IMR-90 (cell line): ENCODE data around the gene ZNF593OS. TPM values are rescaled to one million over a fixed set of nuclear protein-coding genes. Genes with fewer than 3 reads are reported as not detected.

Experiments
- ATAC-seq: fragments of 200-7000 bp; cut with Tn5 transposase; 2 replicates; pipeline ENCODE4 v1.9.1; 2020; ENCODE audit warnings: low read depth, mild to moderate bottlenecking, moderate library complexity
- BruUV-seq: library from RNA; stranded (reverse); fragments of 400-500 nt; replicated peaks from 2 replicates; lab custom pipeline; 2021; lab: Mats Ljungman, UMichigan
- CTCF ChIA-PET: fragments of 300-600 bp; formaldehyde crosslinking; extraction: SDS; loops from one replicate; lab custom pipeline; 2021; ENCODE audit warnings: antibody characterized with exemption; lab: Yijun Ruan, JAX
- POLR2A ChIA-PET: fragments of 300-600 bp; sonication (Branson Sonifier 250); formaldehyde crosslinking; loops from one replicate; lab custom pipeline; 2022; ENCODE audit warnings: antibody characterized with exemption; ENCODE audit not compliant: unreplicated experiment; lab: Charles Lee
- DNase-seq: peaks from one replicate; pipeline ENCODE4 v3.0.0; 2013
- H2AFZ ChIP-seq: replicated peaks from 2 replicates; pipeline ENCODE3; 2013; ENCODE audit warnings: low read length, mild to moderate bottlenecking; ENCODE audit not compliant: poor library complexity
- H2AK5ac ChIP-seq: 2 replicates; pipeline ENCODE4 v1.6.1; 2013; ENCODE audit warnings: low read depth, low read length, inconsistent platforms
- H2AK9ac ChIP-seq: replicated peaks from 2 replicates; pipeline ENCODE3; 2013; ENCODE audit warnings: mild to moderate bottlenecking, low read depth, low read length, moderate library complexity; ENCODE audit not compliant: poor library complexity
- H2BK120ac ChIP-seq: 2 replicates; pipeline ENCODE4 v1.6.1; 2013; ENCODE audit warnings: low read depth, low read length, inconsistent platforms
- H2BK15ac ChIP-seq: 3 replicates; pipeline ENCODE4 v1.6.1; 2013; ENCODE audit warnings: low read depth, low read length, inconsistent platforms
- H2BK20ac ChIP-seq: 2 replicates; pipeline ENCODE4 v1.6.1; 2013; ENCODE audit warnings: low read depth, mild to moderate bottlenecking, inconsistent platforms, low read length, moderate library complexity
- H2BK5ac ChIP-seq: 2 replicates; pipeline ENCODE4 v1.6.1; 2013; ENCODE audit warnings: mild to moderate bottlenecking, low read depth, low read length, inconsistent platforms; ENCODE audit not compliant: poor library complexity, severe bottlenecking
- H3K14ac ChIP-seq: replicated peaks from 2 replicates; pipeline ENCODE4 v1.6.1; 2013; ENCODE audit warnings: low read depth, low read length, inconsistent platforms
- H3K18ac ChIP-seq: 2 replicates; pipeline ENCODE4 v1.6.1; 2013; ENCODE audit warnings: low read depth, low read length, control low read depth
- H3K23ac ChIP-seq: 2 replicates; pipeline ENCODE4 v1.6.1; 2013; ENCODE audit warnings: low read depth, low read length, inconsistent platforms
- H3K27ac ChIP-seq: 2 replicates; pipeline ENCODE4 v1.5.1; 2013; ENCODE audit warnings: mild to moderate bottlenecking, control low read depth, low read length; ENCODE audit not compliant: insufficient read depth
- H3K27me3 ChIP-seq: 2 replicates; pipeline ENCODE4 v1.6.1; 2013; ENCODE audit warnings: low read length; ENCODE audit not compliant: control insufficient read depth, insufficient read depth
- H3K36me3 ChIP-seq: 2 replicates; pipeline ENCODE4 v1.6.1; 2013; ENCODE audit warnings: low read length, mixed read lengths; ENCODE audit not compliant: control insufficient read depth, insufficient read depth
- H3K4ac ChIP-seq: 2 replicates; pipeline ENCODE4 v1.6.1; 2013; ENCODE audit warnings: low read depth, low read length, inconsistent platforms
- H3K4me1 ChIP-seq: 2 replicates; pipeline ENCODE4 v1.6.1; 2013; ENCODE audit warnings: low read length, mixed read lengths; ENCODE audit not compliant: control insufficient read depth, insufficient read depth
- H3K4me2 ChIP-seq: 2 replicates; pipeline ENCODE4 v1.6.1; 2013; ENCODE audit warnings: low read depth, mild to moderate bottlenecking, control low read depth, low read length, moderate library complexity
- H3K4me3 ChIP-seq: 2 replicates; pipeline ENCODE4 v1.5.1; 2013; ENCODE audit warnings: low read depth, mild to moderate bottlenecking, control low read depth, low read length, moderate library complexity; ENCODE audit not compliant: insufficient read depth
- H3K56ac ChIP-seq: 2 replicates; pipeline ENCODE4 v1.6.1; 2013; ENCODE audit warnings: low read length, inconsistent platforms; ENCODE audit not compliant: insufficient read depth; ENCODE audit errors: extremely low read depth
- H3K79me1 ChIP-seq, 2 experiments: 2 replicates each; pipeline ENCODE4 v1.6.1; 2013; ENCODE audit warnings: low read length in 2 of 2, inconsistent platforms in 1 of 2, low read depth in 1 of 2
- H3K9ac ChIP-seq: 2 replicates; pipeline ENCODE4 v1.6.1; 2013; ENCODE audit warnings: low read depth, low read length, control low read depth
- H3K9me1 ChIP-seq: 2 replicates; pipeline ENCODE4 v1.6.1; 2013; ENCODE audit warnings: low read length, inconsistent platforms; ENCODE audit not compliant: insufficient read depth
- H3K9me3 ChIP-seq: 2 replicates; pipeline ENCODE4 v1.6.1; 2013; ENCODE audit warnings: low read length; ENCODE audit not compliant: control insufficient read depth, insufficient read depth
- H4K20me1 ChIP-seq: 2 replicates; pipeline ENCODE4 v1.6.1; 2013; ENCODE audit warnings: low read length, inconsistent platforms; ENCODE audit not compliant: insufficient read depth
- H4K5ac ChIP-seq: 2 replicates; pipeline ENCODE4 v1.6.1; 2013; ENCODE audit warnings: mild to moderate bottlenecking, low read depth, low read length, control low read depth
- H4K8ac ChIP-seq, 2 experiments: 2 replicates each; pipeline ENCODE4 v1.6.1; 2013; ENCODE audit warnings: low read depth in 2 of 2, low read length in 2 of 2, control low read depth in 1 of 2, inconsistent platforms in 1 of 2
- H4K91ac ChIP-seq: 2 replicates; pipeline ENCODE4 v1.6.1; 2013; ENCODE audit warnings: low read depth, low read length, inconsistent platforms; ENCODE audit not compliant: insufficient read depth
- BHLHE40 ChIP-seq: fragments of 150-350 bp; IDR thresholded peaks from 2 replicates; pipeline ENCODE4 v1.6.1; 2016; ENCODE audit warnings: mild to moderate bottlenecking, low read depth, low read length
- CEBPB ChIP-seq: IDR thresholded peaks from 2 replicates; pipeline ENCODE4 v1.6.1; 2012; ENCODE audit warnings: low read depth, low read length, improper control_type of control experiment
- CHD1 ChIP-seq: IDR thresholded peaks from 2 replicates; pipeline ENCODE4 v1.6.1; 2012; ENCODE audit warnings: low read depth, low read length, improper control_type of control experiment
- CTCF ChIP-seq: conservative IDR thresholded peaks from 2 replicates; pipeline ENCODE4 v1.5.1; 2012; ENCODE audit warnings: mild to moderate bottlenecking, low read depth, low read length, improper control_type of control experiment
- ELK1 ChIP-seq: fragments of 150-350 bp; IDR thresholded peaks from 2 replicates; pipeline ENCODE4 v1.6.1; 2016; ENCODE audit warnings: low read depth, mild to moderate bottlenecking, low read length, moderate library complexity, borderline replicate concordance
- FOS ChIP-seq: fragments of 150-350 bp; IDR thresholded peaks from 2 replicates; pipeline ENCODE4 v1.6.1; 2016; ENCODE audit warnings: low read depth, low read length
- MAFK ChIP-seq: IDR thresholded peaks from 2 replicates; pipeline ENCODE4 v1.6.1; 2012; ENCODE audit warnings: low read depth, low read length, improper control_type of control experiment
- MAZ ChIP-seq: IDR thresholded peaks from 2 replicates; pipeline ENCODE4 v1.6.1; 2012; ENCODE audit warnings: low read depth, mild to moderate bottlenecking, low read length, improper control_type of control experiment, moderate library complexity, borderline replicate concordance
- MXI1 ChIP-seq: IDR thresholded peaks from 2 replicates; pipeline ENCODE4 v1.6.1; 2012; ENCODE audit warnings: low read depth, mild to moderate bottlenecking, low read length, moderate library complexity, borderline replicate concordance
- NFE2L2 ChIP-seq: fragments of 150-350 bp; IDR thresholded peaks from 2 replicates; pipeline ENCODE4 v1.6.1; 2016; ENCODE audit warnings: low read depth, mild to moderate bottlenecking, low read length
- POLR2A ChIP-seq: IDR thresholded peaks from 2 replicates; pipeline ENCODE4 v1.6.1; 2012; ENCODE audit warnings: mild to moderate bottlenecking, low read depth, low read length
- RAD21 ChIP-seq: IDR thresholded peaks from 2 replicates; pipeline ENCODE4 v1.6.1; 2012; ENCODE audit warnings: low read length, improper control_type of control experiment
- RCOR1 ChIP-seq: IDR thresholded peaks from 2 replicates; pipeline ENCODE4 v1.6.1; 2012; ENCODE audit warnings: mild to moderate bottlenecking, low read length, improper control_type of control experiment; ENCODE audit not compliant: insufficient replicate concordance
- RFX5 ChIP-seq: IDR thresholded peaks from 2 replicates; pipeline ENCODE4 v1.8.0; 2012; ENCODE audit warnings: low read depth, mild to moderate bottlenecking, low read length, moderate library complexity
- SMC3 ChIP-seq: fragments of 150-350 bp; IDR thresholded peaks from 2 replicates; pipeline ENCODE4 v1.6.1; 2016; ENCODE audit warnings: low read depth, mild to moderate bottlenecking, antibody characterized with exemption, low read length, moderate library complexity
- USF2 ChIP-seq: fragments of 150-350 bp; IDR thresholded peaks from 2 replicates; pipeline ENCODE4 v1.6.1; 2017; ENCODE audit warnings: mild to moderate bottlenecking, antibody characterized with exemption, low read length, low read depth
- WGBS, 2 experiments: methylation state at CpG; one replicate each; pipeline versions ENCODE4 v1.1.5 to v1.1.7; 2013; ENCODE audit warnings: missing lambda C conversion rate in 2 of 2; ENCODE audit not compliant: insufficient read length in 1 of 2; ENCODE audit errors: extremely low coverage in 2 of 2; 5-methylcytosine and 5-hydroxymethylcytosine counted together
- dilution Hi-C: fragments of 300-500 bp; cut with HindIII; formaldehyde crosslinking; loops from one replicate; pipeline ENCODE4 v1.14.3; 2018; ENCODE audit warnings: low sequenced_read_pairs; ENCODE audit not compliant: unreplicated experiment
- in situ Hi-C: fragments of 300-500 bp; cut with MboI; formaldehyde crosslinking; loops from 3 replicates; pipeline ENCODE4 v1.14.3; 2019; ENCODE audit warnings: low sequenced_read_pairs, inconsistent platforms, mixed read lengths
- intact Hi-C: fragments of 100-400 bp; cut with micrococcal nuclease; formaldehyde crosslinking; loops from 2 replicates; pipeline ENCODE4 v1.10.0; 2022
- polyA plus RNA-seq, 3 experiments: library from polyadenylated mRNA; depleted of rRNA; stranded (reverse); fragments of >200 nt; gene quantifications; 2 replicates each; pipeline ENCODE4 v1.2.3, GENCODE V29; 2012; ENCODE audit warnings: low replicate concordance in 1 of 3
- total RNA-seq: library from RNA; depleted of rRNA; stranded (reverse); fragments of >200 nt; gene quantifications from 2 replicates; pipeline ENCODE4 v1.2.3, GENCODE V29; 2012

ZNF593OS gene
- total and polyA plus RNA-seq, 2 of the 4 experiments (the other 2 are of a cell fraction): not detected

GRCh38 chr1:26166719-26167281 lies 4.8 kb downstream of the ZNF593OS start:
- Histone ChIP-seq H3K9ac (no peak overlapping the region), H3K36me3 (0 out of 2 replicates have a peak, but pooled peaks cover under 1% of the 10 kb centered on the region), H2BK20ac (no peak overlapping the region), H3K79me1 (peaks cover 4 to 19% of the 10 kb centered on the region in 2 experiments), H3K4me3 (no peak overlapping the region), H4K20me1 (no peaks in the 10 kb centered on the region), H4K5ac (no peak overlapping the region), H2BK120ac (no peak overlapping the region), H3K4me2 (no peak overlapping the region), H4K8ac (no peak overlapping the region), H2AFZ (no peak overlapping the region), H2BK5ac (no peak overlapping the region), H3K9me3 (no peaks in the 10 kb centered on the region), H3K27me3 (peaks cover 8% of the 10 kb centered on the region; the same call in 1 of the 2 replicates), H2AK9ac (no peak overlapping the region), H3K23ac (no peak overlapping the region), H3K9me1 (peaks cover 6% of the 10 kb centered on the region; the same call in 1 of the 2 replicates), H3K56ac (no peak overlapping the region), H2BK15ac (no peak overlapping the region), H3K27ac (no peak overlapping the region), H3K4ac (no peak overlapping the region), H4K91ac (no peak overlapping the region), H3K14ac (no peak overlapping the region), H3K18ac (no peak overlapping the region), H2AK5ac (no peak overlapping the region), H3K4me1 (peaks cover 5% of the 10 kb centered on the region; the same call in 1 of the 2 replicates)
- dilution Hi-C loops: no loop called here
- intact Hi-C loops: loop anchor here (5.0 kb wide), 1 partner anchor 66 kb away; the partner anchor contains the start of gene CEP85
- WGBS, 2 experiments: no CpG with 5 or more reads among the region's 4 CpGs
- ATAC-seq (no peak), DNase-seq (no peak)
- ChIA-PET CTCF (no interaction called here), POLR2A (no interaction called here)
- no TSS peak for BruUV-seq
- in situ Hi-C loops: no loop called here
- TF ChIP-seq POLR2A: no peak
- no peak for TF ChIP-seq MXI1
- TF ChIP-seq RAD21: no peak
- TF ChIP-seq RFX5: no peak
- TF ChIP-seq BHLHE40: no peak
- TF ChIP-seq NFE2L2: no peak
- no peak for TF ChIP-seq MAZ
- no peak for TF ChIP-seq FOS
- no peak for TF ChIP-seq MAFK
- no peak for TF ChIP-seq ELK1
- no peak for TF ChIP-seq USF2
- no peak for TF ChIP-seq CHD1
- no peak for TF ChIP-seq CTCF
- TF ChIP-seq SMC3: no peak
- no peak for TF ChIP-seq RCOR1
- TF ChIP-seq CEBPB: no peak
